Activated T-cell treated with anti-CD3 and anti-CD28 coated beads, Interleukin-2, amount 50 U/mL, for 48 hours (primary cell): Measurements from ENCODE around the gene SLC25A25.
A peak's percentile ranks its signal among the peaks of the same experiment; 100 is the strongest.
"Not testable (repeated sequence)": the region's sequence is repeated elsewhere in the genome, so short reads cannot be mapped to it uniquely, and the experiment has no call there.

Experiments
- DNase-seq, 2 experiments: peaks; one replicate each; pipeline ENCODE4 v3.0.0-alpha.2; 2020

The SLC25A25 gene

DNA sequence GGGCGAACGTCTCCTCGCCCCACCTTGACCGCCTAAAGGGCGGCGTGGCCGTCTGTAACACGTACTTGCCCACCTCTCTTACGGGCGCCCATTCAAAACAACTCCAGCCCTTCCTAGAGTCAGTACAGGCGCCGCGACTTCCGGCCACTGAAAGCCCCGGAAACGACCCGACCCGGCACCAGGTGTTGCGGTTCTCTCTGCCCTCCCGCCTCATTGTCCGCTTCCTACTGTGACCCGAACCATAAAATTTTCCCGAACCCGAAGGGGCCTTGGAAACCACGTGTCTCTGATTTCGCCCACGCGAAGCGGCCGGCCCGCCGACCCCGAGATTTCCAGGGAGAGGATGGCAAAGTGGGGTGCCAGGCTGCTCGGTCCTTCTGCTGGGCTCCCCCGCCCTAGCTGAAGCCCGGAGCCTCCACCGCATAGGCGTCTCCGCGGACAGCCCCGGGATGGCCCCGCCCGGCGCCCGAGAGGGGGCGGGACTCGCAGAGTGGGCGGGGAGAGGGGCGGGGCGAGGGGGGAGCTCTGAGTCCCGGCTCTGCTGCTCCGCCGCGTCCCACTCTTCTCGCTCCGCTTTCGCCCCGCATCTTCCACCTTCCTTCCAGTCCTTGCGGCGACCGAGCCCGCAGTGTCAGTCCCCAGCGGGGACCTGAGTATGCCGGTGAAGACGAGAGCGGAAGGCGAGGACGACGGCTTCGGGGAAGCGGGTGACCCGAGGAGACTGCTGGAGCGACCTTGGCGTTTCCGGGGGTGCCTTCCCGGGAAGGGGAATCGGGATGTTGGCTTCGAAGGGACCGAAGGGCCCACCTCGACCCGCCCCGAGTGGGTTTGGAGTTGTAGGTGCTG, 60.2 kb downstream of the SLC25A25 start:
- peak; percentile 89 to 90 for DNase-seq

DNA sequence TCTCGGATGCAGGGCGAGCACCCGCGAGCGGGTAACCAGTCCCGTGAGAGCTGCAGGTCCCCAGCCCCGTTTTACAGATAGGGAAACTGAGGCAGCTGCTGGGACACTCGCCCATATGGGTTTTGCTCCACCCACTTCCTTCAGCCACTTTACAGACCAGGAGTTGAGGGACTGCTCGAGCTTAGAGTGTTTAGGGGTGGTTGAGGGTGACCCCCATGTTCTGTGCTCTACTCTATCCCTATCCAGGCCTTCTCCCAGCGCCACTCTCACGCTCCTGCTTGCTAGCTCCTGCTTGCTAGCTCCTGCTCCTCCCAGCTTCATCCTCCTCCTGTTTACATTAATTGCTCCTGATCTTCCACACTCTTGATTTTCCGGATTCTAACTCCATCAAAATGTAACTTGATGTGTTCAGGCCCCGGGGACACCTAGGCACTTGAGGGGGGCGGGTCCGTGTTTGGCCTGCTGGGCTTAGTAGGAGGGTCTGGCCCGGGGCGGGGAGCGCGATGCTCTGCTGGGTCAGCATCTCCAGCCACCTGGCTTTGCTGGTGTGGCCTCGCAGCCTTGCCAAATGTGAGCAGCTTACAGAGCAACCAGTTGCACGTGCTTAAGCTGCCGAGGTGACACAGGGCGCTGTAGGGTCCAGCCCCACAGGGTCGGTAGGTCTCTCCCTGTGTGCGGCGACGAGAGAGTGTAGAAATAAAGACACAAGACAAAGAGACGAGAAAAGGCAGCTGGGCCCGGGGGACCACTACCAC, 61.0 kb downstream of the SLC25A25 start:
- DNase-seq, result peak in 1 of 2 experiments; percentile 42

DNA sequence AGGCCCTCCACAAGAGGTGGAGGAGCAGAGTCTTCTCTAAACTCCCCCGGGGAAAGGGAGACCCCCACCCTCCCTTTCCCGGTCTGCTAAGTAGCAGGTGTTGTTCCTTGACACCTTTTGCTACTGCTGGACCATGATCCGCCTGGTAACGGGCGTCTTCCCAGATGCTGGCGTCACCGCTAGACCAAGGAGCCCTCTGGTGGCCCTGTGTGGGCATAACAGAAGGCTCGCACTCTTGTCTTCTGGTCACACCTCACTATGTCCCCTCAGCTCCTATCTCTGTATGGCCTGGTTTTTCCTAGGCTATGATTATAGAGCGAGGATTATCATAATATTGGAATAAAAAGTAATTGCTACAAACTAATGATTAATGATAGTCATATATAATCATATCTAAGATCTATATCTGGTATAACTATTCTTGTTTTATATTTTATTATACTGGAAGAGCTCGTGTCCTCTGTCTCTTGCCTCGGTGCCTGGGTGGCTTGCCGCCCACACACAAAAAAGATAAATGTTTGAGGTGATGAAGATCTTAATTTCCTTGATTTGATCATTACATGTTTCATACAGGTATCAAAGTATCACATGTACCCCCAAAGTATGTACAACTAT, 62.1 kb downstream of the SLC25A25 start:
- DNase-seq, result peak; percentile 73 to 78

DNA sequence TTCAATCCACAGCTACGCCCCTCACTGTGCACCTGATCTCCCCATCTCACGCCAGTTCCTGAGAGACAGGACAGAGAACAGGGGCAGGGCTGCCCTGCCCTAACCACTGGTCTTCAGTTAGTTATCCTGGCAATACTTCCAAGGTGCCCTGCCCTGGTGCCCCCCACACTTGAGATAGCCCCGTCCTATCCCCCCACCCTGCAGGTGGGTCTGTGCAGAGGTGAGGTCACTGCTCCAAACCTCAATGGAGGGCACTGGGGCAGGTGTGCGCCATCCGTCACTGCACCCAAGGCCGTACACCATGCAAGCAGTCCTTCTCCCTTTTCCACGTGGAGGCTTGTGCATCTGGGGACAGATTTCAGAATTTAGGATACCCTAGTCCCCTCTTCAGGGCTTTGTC, 62.6 kb downstream of the SLC25A25 start:
- not testable (repeated sequence) for DNase-seq

DNA sequence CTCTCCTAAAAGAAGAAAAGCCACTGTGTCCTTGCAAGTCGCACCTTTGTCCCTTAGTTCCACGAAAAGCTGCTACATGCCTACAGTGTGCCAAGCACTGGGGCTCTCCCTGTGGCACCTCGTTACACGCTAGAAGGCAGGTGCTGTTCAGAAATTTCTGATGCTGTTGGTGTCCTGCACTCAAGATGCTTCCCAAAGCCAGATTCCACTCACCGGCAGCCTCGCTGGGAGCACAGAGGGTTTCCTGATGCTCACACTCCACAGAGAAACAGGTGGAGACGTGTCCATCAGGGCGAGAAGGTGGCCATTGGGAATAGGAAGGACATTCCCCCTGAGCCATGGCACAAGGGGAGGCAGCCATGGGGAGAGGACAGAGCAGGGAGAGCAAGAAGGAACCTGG, 63.3 kb downstream of the SLC25A25 start:
- not testable (repeated sequence) for DNase-seq

DNA sequence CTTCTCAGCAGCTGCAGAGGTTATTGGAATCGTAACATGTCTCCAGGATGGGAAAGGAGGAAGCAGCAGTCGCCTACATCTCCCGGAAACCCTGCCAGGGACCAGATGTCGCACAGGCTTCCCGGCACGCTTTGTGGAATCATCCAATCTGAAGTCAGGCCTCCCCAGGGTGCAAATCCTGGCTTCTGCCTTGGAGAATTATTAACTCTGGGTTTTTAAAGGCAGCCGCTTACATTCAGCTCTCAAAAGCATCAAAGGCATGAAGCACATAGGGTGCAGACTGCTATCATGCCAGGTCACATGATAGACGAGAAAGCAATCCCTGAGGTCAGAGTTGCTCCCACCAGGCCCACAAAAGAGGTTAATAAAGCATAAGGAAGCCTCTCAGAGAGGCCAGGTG, 64.1 kb downstream of the SLC25A25 start:
- DNase-seq, result not testable (repeated sequence)

DNA sequence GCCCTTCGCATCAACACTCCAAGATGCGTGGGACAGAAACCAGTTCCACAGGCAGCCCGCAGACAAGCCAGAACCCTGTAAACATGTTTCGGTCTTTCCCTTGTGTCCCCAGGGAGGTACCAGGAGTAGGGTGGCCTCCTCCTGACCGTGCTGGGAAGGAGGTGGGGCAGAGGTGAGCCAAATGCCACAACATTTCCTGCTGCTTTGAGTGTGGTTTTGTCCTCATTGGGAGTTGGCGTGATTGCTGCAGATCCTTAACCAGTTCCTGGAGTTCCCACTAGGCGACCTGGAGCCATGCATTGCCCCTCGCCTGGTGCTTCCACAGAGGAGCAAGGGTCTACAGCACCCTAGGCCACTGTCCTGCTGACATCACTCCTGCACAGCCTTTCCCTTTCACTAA, 67.5 kb downstream of the SLC25A25 start:
- not testable (repeated sequence) for DNase-seq

DNA sequence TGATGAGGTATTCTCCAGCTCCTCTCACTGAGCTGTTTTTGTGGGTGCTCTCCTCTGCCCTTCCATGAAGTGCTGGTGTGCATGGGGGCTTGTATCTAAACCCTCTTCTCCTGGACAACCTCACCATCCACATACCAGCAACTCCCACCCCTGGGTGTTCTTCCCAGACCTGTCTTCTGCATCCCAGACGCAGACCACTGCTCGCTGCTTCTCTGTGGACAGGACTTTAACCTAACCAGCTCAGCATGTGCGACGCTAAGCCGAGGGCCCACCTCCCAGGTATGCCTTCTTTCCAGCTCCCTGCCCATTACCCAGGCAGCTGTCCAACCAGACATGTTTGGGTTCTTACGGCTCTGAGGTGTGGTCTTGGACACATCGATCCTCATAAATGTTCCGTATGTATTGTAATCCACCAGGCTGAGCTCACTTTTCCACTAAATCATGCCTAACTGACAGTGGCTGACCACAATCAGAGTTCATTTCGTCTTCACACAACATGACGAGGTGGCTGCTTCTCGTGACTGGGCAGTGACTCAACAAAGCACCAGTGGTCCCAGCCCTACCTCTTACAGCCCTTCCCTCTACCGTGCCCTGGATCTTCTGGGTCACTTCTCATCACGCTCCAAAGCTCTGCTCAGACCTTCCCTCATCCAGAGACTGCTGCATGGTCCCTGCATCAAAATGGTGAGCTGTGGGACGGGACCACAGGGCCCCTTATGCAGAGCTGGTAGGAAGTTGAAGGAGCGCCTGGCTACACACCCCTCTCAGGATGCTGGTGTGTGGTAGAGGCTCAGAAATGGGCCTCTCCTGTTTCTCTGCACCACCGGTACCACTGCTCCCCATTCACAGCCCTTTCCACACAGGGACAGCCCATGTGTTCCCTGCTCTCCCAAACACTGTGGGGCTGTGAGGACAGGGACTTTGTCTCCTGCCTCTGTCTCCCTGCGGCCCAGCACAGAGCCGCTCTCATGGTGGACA, 69.1 kb downstream of the SLC25A25 start:
- DNase-seq, result no peak

DNA sequence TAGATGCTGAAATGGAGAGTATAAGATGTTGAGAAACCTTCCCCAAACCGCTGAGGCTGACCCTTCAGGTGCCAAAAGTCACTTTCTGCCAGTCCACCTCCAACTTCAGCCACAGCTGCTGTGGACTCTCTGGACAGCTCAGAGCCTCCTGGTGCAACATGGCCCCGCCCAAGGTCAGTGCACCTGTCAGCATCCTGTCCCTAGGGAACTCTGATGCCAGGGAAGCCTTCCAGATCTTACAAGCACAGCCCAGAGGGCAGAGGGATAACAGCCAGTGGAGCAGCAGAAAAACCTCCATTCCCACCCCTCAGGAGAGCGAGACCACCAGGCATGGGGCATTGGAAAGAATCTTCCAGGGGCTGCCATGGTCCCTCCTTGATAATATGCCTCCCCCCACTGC, 70.0 kb downstream of the SLC25A25 start:
- no peak for DNase-seq

DNA sequence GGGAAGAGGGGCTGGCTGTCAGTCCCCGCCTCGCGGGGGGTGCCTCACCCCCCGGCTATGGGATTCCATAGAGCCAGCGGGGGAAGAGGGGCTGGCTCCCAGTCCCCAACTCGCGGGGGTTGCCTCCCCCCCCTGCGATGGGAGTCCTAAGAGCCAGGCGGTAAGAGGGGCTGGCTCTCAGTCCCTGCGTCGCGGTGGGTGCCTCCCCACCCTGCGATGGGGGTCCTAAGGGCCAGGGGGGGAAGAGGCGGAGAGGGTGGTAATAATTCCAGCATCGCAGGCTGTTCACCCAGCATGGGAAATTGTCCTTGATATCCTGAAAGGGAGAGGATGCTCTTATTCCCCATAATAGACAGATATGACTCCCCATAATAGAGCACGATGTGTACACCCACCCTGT, 71.6 kb downstream of the SLC25A25 start:
- no peak for DNase-seq

DNA sequence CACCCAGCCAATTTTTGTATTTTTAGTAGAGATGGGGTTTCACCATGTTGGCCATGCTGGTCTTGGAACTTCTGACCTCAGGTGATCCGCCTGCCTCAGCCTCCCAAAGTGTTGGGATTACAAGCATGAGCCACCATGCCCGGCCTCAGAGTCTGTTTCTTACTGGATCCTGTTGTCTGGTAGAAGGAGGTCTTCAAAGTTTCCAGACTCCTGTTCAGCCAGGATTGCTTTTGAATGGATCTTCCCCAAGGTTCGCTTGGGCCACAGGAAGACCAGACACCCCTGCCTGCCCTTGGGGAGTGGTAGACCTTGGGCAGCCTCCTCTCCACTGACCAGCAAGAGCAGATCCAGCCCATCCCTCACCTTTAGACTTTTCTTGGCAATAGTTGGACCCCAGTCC, 73.6 kb downstream of the SLC25A25 start:
- DNase-seq, result no peak

DNA sequence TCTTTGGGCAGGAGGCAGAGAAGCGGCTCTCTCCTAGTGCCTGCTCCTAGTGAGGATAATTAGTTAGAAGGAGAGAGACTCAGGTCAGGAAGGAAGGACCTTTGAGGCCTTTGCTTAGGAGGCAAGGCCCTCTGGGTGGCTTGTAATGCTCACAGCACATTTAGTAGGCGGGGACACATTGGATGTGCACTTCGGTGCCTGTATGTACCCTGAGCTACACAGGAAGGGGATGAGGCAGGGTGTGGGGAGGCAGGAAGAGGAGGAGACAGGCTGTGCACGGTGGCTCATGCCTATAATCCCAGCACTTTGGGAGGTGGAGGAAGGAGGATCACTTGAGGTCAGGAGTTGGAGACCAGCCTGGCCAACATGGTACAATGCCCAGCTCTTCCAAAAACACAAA, 74.0 kb downstream of the SLC25A25 start:
- no peak for DNase-seq

DNA sequence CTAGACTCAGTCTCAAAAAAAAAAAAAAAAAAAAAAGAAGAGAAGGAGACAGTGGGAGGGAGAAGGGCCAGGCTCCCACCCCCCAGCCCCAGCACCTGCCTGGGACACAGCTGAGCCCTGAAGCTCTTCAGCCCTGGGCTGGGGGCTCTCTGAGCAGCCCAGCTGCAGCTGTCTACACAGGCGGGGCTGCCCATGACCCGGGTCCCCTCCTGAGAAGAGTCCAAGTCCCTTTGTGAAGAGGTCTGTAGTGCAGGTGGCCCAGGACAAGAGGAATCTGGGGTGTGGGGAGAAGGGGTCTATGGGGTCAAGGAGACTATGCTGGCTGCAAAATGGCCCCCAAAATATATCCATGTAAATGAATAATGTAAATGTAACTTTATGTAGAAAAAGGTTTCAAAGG, 74.6 kb downstream of the SLC25A25 start:
- no peak for DNase-seq

DNA sequence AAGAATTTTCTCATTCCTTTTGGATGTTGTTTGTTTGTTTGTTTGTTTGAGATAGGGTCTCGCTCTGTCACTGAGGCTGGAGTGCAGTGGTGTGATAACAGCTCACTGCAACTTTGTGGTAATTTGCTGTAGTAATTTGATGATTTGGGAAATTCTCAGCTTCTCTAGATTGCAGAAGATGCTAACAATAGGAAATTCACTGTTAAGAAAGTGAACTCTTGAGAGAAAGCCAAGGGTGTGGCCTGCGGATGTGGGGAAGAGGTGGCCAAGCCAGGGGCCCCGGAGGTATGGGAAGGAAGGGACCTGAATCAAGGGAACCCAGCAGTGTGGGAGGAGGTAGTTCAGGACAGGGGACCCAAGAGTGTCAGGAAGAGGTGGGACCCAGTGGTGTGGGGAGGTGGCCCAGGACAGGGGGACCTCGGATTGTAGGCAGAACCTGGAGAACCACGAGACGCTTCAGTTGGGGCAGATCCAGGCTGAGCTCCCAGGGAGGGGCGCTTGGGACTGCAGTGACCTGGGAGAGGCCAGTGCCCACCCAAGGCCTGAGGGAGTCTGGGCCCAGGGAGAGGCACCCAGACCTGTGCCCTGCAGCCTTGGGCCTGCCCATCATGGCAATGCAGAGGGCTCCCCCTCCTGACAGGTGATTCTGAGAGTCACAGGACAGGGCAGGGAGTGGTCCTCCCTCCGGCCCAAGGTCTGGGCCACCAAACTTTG, 75.7 kb downstream of the SLC25A25 start:
- no peak for DNase-seq

DNA sequence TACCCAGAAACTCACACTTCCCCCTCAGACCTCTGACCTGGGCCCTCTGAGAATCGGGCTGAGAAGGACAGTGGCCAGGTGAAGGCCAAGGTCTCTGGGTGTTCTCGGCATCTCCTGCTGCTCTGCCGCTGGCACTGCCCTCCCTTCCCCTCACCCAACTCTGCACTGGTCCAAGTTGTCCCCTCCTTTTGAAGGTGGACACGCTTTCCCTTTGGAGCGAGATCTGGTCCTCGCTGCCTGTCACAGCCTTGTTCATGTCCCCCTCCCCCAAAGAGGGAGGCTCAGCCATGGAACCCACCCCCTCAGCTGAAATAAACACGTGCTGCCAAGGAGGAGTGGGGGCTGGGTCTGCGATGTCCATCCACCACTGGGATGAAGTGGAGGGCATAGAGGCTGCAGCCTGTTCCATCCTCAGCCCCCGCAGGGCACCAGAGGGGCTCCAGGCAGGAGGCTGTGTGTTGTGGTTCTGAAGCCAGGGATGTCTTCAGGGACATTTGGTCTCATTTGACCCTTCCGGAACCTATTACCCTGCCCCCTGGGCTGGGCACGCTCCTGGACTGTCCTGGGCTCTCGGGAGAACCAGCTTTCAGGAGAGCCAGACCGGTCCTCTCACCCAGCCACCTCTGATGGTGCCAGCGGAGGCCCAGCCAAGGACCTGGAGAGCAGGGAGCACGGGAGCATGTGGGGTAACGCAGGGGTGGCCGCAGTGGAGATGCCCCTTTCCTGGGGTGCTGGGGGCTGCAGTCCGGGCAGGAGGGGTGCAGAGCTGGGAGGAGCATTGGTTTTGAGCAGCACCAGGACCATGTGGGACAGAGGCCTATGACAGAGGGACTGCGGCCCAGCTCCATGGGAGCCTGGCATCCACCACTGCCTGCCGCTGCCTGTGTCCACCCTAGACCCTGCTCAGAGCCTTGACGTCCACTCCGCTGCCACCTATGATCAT, 76.5 kb downstream of the SLC25A25 start:
- DNase-seq, result no peak

DNA sequence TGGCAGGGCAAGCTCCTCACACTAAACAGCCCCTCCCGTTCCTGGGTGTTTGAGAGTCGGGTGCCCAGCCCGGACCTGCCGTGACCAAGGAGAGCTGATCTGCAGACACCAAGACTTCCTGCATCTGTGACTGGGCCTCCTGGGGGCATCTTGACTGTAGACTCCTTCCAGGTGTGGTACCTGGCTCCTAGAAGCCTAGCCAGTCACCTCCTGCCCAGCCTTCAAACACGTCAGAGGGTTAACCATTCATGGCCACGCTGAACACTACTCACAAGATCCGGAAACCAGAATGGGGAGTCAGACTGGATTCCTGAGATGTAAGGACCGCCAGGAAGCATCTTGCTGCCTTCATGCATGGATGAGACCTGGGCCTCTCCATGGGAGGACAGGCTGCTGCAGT, 77.5 kb downstream of the SLC25A25 start:
- DNase-seq, result no peak

DNA sequence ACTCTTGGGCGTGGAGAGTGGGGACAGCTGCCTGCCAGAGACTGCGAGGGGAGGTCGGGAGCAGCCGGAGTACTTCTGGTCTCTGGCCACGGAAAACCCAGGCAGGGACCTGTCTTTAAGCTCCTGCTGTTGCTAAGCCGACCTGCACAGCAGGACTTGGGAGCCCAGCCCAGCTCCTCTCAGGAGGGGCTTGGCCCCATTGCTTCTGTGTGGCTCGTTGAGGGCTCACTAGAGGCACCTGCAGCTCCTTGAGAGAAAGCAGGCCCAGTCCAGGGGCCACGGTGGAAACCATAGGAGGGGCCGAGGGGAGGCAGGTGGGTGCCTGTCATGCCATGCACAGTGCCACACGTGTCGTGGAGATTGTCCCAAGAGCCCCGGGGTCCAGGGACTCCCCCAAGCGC, 77.9 kb downstream of the SLC25A25 start:
- DNase-seq, result no peak

DNA sequence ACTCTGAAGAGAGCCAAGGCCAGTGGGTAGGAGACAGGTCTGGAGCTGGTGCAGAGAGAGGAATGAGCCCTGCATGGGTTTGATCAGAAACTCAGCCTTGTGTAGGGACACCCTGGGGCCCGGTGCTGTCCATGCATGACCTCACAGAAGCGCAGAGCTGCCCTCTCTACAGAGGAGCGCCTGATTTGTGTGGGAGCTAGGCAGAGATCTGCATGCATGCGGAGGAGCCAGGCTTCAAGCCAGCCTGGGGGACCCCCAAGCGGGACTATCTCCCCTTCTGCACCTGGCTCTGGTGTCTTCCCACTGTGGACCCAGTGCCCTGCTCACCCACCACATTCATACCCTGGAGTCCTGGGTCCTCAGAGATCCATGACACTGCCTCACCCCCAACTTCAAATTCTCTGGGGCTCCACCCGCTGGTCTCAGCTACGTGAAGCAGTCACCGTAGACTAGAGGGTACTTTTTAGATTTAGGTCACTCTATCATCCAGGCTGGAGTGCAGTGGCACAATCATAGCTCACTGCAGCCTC, 78.6 kb downstream of the SLC25A25 start:
- DNase-seq, result no peak

DNA sequence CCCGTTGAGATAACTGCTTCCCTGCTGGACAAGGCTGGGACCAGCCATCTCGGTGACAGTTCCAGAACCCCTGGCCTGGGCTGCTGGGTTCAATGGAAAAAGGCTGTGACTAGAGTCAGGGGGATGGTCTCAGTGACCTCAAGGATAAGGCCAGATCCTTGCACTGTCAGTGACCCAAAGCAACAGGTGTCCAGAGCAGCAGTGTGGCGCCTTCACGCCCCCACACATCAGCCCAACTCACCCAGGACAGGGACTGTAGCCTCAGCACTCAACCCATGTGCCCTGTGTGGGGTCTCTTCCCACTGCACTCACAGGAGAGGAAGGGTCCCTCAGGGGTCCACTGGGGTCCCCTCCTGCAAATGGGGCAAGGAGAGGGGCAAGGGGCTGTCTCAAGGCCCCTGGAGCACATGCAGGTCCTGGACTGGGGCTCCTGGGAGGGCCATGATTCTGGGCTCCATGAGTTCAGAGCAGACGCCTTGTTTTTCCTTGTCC, 80.5 kb downstream of the SLC25A25 start:
- no peak for DNase-seq

DNA sequence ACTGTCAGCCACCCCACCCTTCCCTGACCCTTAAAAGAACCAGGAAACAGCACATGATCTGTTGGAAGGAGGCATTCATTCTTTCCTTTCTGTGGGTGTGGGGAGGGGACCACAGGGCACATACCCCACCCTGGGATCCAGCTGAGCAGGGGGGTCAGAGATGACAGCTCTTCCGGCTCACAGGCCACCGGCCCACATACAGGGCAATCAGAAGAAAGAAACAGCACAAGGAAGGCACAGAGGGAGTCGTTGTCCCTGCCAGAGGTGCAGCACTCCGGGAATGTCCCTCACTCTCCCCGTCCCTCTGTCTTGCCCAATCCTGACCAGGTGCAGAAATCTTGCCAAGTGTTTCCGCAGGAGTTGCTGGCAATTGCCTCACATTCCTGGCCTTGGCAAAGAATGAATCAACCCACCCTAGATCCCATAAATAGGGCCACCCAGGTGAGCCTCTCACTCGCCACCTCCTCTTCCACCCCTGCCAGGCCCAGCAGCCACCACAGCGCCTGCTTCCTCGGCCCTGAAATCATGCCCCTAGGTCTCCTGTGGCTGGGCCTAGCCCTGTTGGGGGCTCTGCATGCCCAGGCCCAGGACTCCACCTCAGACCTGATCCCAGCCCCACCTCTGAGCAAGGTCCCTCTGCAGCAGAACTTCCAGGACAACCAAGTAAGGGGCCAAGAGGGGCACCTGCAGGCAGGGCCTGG, 81.1 kb downstream of the SLC25A25 start, which contains the start of gene LCN2:
TSS of gene LCN2 (plus strand) at position 453 of the 701 bp plus-strand sequence. CDS start at position 526, 73 bp downstream.
- no peak for DNase-seq
